Heart right ventricle (tissue), 16 donors: ENCODE measurements around the gene NUDT3. TPM values are rescaled to one million over a fixed set of nuclear protein-coding genes. Genes with fewer than 3 reads are reported as not detected.

Experiments
- ATAC-seq, 8 donors: fragments of 200-7000 bp; cut with Tn5 transposase; one replicate each; pipeline ENCODE4 v1.9.1; 2020; ENCODE audit warnings: mild to moderate bottlenecking in 8 of 8, moderate library complexity in 8 of 8, moderate number of reproducible peaks in 1 of 8
- DNase-seq, 2 donors: peaks; one replicate each; pipeline ENCODE4 v3.0.0-alpha.2; 2020
- H3K27ac ChIP-seq, 10 donors: fragments of 200-600 bp; sonication (generic) in 2 of 10; one replicate each; pipeline versions ENCODE4 v1.5.0 to v1.8.0; 2020 to 2022; ENCODE audit warnings: mild to moderate bottlenecking in 3 of 10
- H3K27me3 ChIP-seq, 7 donors: fragments of 200-600 bp; one replicate each; pipeline ENCODE4 v1.8.0; 2021 to 2022; ENCODE audit warnings: mild to moderate bottlenecking in 2 of 7
- H3K36me3 ChIP-seq, 9 donors: fragments of 200-600 bp; sonication (generic) in 1 of 9; one replicate each; pipeline versions ENCODE4 v1.5.0 to v1.8.0; 2020 to 2022; ENCODE audit warnings: mild to moderate bottlenecking in 2 of 9
- H3K4me1 ChIP-seq, 9 donors: fragments of 200-600 bp; sonication (generic) in 1 of 9; one replicate each; pipeline versions ENCODE4 v1.5.0 to v1.8.0; 2020 to 2022; ENCODE audit warnings: mild to moderate bottlenecking in 4 of 9
- H3K4me3 ChIP-seq, 10 donors: fragments of 200-600 bp; sonication (generic) in 2 of 10; one replicate each; pipeline versions ENCODE4 v1.5.0 to v1.8.0; 2020 to 2022; ENCODE audit warnings: mild to moderate bottlenecking in 7 of 10, moderate library complexity in 2 of 10
- H3K9me3 ChIP-seq, 11 donors: fragments of 200-600 bp in 10 of 11; sonication (generic) in 2 of 11; one replicate each; pipeline versions ENCODE4 v1.5.0 to v1.8.0; 2013 to 2022; ENCODE audit warnings: mild to moderate bottlenecking in 2 of 11, control low read depth in 1 of 11, moderate library complexity in 1 of 11
- CTCF ChIP-seq, 9 donors: fragments of 200-600 bp; sonication (generic) in 2 of 9; IDR thresholded peaks; one replicate each; pipeline versions ENCODE4 v1.5.0 to v1.8.0; 2021 to 2022; ENCODE audit warnings: antibody characterized with exemption in 9 of 9, mild to moderate bottlenecking in 5 of 9, moderate library complexity in 1 of 9
- WGBS, 2 donors: extraction: QIAGEN DNeasy Blood & Tissue Kit; methylation state at CpG; one replicate each; pipeline ENCODE4 v1.1.7; 2013; ENCODE audit warnings: inconsistent platforms in 1 of 2; 5-methylcytosine and 5-hydroxymethylcytosine counted together
- intact Hi-C, 10 donors: fragments of 100-400 bp; cut with DNase I; formaldehyde crosslinking; loops; one replicate each; pipeline versions ENCODE4 v1.11.1 to v1.14.2; 2022
- polyA plus RNA-seq, 2 donors: library from polyadenylated mRNA; stranded (reverse); fragments of 200-250 nt; gene quantifications; one replicate each; pipeline ENCODE4 v1.2.3, GENCODE V29; 2013
- total RNA-seq, 10 donors: library from RNA; stranded (reverse); fragmentation: NEBNext Ultra II Directional in 3 of 10; extraction: Animal tissue kit (Norgen Biotek cat#: 25700) in 3 of 10; gene quantifications; one replicate each; pipeline versions ENCODE4 v1.2.1 to v1.2.4, GENCODE V29; 2021 to 2023
- donor health status: Arrhythmogenic right ventricular cardiomyopathy.
- donor health status: ischemic (EF 13 %, LVEDD 7.1; RV severe dilation, severe dysfunction).
- donor health status: healthy with polysubstance abuse.
- donor health status: DM: no; HTN: yes; CAD: no.
- donor health status: DM: no; HTN: no; CAD: no.
- donor health status: ischemic (EF 25% LVEDD 6.9; RV normal size, moderate dysfunction).
- donor health status: ischemic (EF 25% LVEDD 5.7; RV mildly dilated, moderate dysfunction).
- donor health status: healthy.
- donor health status: DM: yes; HTN: yes; CAD: no.
- donor health status: Ischemic cardiomyopathy.
- donor health status: ischemic (EF 35%, LVEDD 5.7; RV mildly dilated, moderate dysfunction).
- donor health status: nonischemic (EF 11% LVEDD 7.7; RV severe dilation, severe dysfunction).
- donor health status: DM: yes; HTN: yes; CAD: no.
- donor health status: PGD.
- donor health status: ischemic (EF 29% LVEDD 5.4; RV normal size, mild dysfunction).
- donor health status: nonischemic (EF 23%, LVEDD 6.1; RV moderate dilation, normal function).

NUDT3 gene
- total and polyA plus RNA-seq, 12 donors: 9.3 to 67.1 (median 54.4) TPM

DNA sequence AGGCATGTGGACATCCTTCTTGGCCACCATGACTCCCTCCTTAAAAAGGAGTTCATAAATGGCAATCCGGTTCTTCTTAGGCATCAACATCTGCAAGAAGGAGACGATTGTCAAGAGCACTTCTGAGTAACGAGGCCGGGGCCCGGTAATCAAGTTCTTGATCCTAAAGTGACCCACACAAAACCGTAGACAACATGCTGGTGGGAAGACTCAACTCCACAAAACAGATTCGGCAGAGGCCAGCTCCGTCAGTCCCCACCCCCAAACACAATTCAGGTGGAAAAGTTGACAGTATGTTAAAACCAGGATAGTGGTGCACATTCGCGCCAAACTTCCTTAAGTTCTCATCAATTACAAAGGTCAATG lies 32.6 kb upstream of the NUDT3 start:
- ATAC-seq (peak in 1 of 8 donors; percentile 7), DNase-seq (no peak)
- intact Hi-C loops: loop anchor here in 1 of 10 donors (5.0 kb wide), 1 partner anchor 182 kb away; no protein-coding TSS in a partner anchor
- Histone ChIP-seq H3K27ac (peak overlapping the region in 9 of 10 donors; percentile 73 to 89 (median 85)), H3K36me3 (peaks cover 3 to 50% (median 43%) of the 10 kb centered on the region in 9 donors), H3K27me3 (no peaks in the 10 kb centered on the region), H3K4me3 (peak overlapping the region; percentile 66 to 92 (median 75)), H3K4me1 (peaks cover 0 to 25% (median 16%) of the 10 kb centered on the region in 9 donors), H3K9me3 (no peaks in the 10 kb centered on the region)
- TF ChIP-seq CTCF (IDR thresholded peaks at IDR 0.05): no peak
- 4 to 5% methylated on average over 10 of the region's 10 CpGs for WGBS, 2 donors

GRCh38 chr6:34424200-34425131 lies 32.0 kb upstream of the NUDT3 start:
- peak overlapping the region in 5 of 10 donors; percentile 76 to 87 (median 84) for H3K27ac ChIP-seq
- H3K4me1 ChIP-seq: peaks cover 0 to 25% (median 16%) of the 10 kb centered on the region in 9 donors
- no peaks in the 10 kb centered on the region for H3K9me3 ChIP-seq
- no peak for TF ChIP-seq CTCF (IDR thresholded peaks at IDR 0.05)
- H3K36me3 ChIP-seq: peaks cover 3 to 56% (median 49%) of the 10 kb centered on the region in 9 donors
- H3K27me3 ChIP-seq: no peaks in the 10 kb centered on the region
- H3K4me3 ChIP-seq: peak overlapping the region in 9 of 10 donors; percentile 66 to 92 (median 75)
- DNase-seq (no peak), ATAC-seq (no peak)
- intact Hi-C loops: loop anchor here in 1 of 10 donors (5.0 kb wide), 1 partner anchor 183 kb away; no protein-coding TSS in a partner anchor
- 81 to 84% methylated on average over 19 of the region's 19 CpGs for WGBS, 2 donors

DNA sequence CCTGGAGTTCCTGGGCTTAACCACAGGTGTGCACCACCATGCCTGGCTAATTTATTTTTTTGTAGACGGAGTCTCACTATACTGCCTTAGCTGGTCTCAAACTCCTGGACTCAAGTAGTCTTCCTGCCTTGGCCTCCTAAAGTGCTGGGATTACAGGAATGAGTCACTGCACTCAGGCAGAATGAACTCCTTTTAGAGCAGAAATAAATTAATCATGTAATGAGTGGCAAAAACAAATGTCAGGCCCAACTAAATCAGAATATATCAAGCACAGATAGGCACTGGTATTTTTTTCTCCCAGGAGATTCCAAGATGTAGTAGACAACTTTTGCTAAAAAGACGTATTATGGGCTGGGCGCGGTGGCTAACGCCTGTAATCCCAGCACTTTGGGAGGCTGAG lies 30.8 kb upstream of the NUDT3 start:
- Histone ChIP-seq H3K4me3 (no peak overlapping the region), H3K9me3 (no peaks in the 10 kb centered on the region), H3K36me3 (peaks cover 4 to 68% (median 61%) of the 10 kb centered on the region in 9 donors), H3K27me3 (no peaks in the 10 kb centered on the region), H3K27ac (no peak overlapping the region), H3K4me1 (peaks cover 0 to 25% (median 16%) of the 10 kb centered on the region in 9 donors)
- ATAC-seq (no peak), DNase-seq (no peak)
- intact Hi-C loops: no loop called here
- WGBS, 2 donors: 94 to 96% methylated on average over 5 of the region's 5 CpGs
- no peak for TF ChIP-seq CTCF (IDR thresholded peaks at IDR 0.05)

DNA sequence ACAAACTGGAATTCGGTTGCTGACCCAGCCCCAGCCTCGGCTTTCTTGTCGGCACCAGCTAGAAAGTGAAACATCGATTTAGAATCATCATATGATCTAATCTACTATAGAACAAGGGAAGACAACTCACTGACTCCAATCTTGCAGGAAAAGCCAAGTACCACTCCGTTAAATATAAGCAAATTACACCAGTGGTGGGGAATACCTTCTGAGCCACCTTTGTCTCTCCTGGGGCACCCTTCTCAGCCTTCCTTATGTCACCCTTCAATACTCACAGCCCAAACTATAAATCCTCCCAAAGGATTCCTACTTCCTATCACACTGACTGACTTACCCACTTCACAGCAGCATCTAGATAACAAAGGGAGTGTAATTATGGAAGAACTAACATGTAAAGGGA lies 25.9 kb upstream of the NUDT3 start:
- 85% methylated on average over 5 of the region's 5 CpGs for WGBS, 2 donors
- Histone ChIP-seq H3K4me1 (peaks cover 0 to 18% (median 9%) of the 10 kb centered on the region in 9 donors), H3K4me3 (no peak overlapping the region), H3K27me3 (no peaks in the 10 kb centered on the region), H3K27ac (no peak overlapping the region), H3K9me3 (no peaks in the 10 kb centered on the region), H3K36me3 (peaks cover 5 to 77% (median 66%) of the 10 kb centered on the region in 9 donors)
- no peak for ATAC-seq
- DNase-seq: no peak
- no peak for TF ChIP-seq CTCF (IDR thresholded peaks at IDR 0.05)
- intact Hi-C loops: loop anchor here in 2 of 10 donors (5.0 to 10.0 kb wide), 3 partner anchors 171 to 254 kb away; partner anchors contain the start of gene SMIM29 (in 1 of the 2)
